ENCODE measurements around the gene NAV3. TPM values are rescaled to one million over a fixed set of nuclear protein-coding genes. Genes with fewer than 3 reads are reported as not detected.
A peak's percentile ranks its signal among the peaks of the same experiment; 100 is the strongest.

Gene NAV3
- total and polyA plus RNA-seq, 2 experiments from 2014 or later, result 4.0 to 12.0 TPM

DNA sequence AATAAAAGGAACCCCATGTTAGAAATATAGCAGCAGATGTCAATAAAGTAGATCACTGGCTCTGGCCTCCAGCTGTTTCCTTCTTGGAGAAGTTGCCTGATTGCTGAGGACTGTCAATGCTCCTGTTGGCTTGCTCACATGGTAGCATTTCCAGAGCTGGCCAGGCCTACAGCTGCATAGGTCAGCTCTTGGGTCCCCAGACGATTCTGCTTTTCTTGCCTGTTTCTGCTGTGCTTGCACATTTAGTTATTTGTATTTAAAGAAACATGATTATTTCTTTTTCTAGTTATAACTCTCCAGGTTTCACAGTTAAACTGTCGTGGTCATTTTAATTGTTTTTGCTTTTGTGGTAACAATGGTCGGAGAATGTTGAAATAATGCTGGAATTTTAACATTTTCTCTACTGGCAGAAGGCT lies 7.2 kb downstream of the NAV3 start:
- Histone ChIP-seq H4K20me1 (replicated peaks; ENCODE audit: insufficient read depth) (no peaks in the 10 kb centered on the region), H3K9me2 (ENCODE audit: insufficient read depth) (no peaks in the 10 kb centered on the region), H3K79me2 (replicated peaks; ENCODE audit: insufficient read depth) (no peaks in the 10 kb centered on the region), H3K27ac (ENCODE audit: low read depth) (no peak overlapping the region), H3K36me3 (ENCODE audit: insufficient read depth) (no peaks in the 10 kb centered on the region), H3F3A (replicated peaks; ENCODE audit: low read depth) (no peaks in the 10 kb centered on the region), H3K4me2 (0 out of 2 replicates have a peak overlapping the region, but pooled peaks have one; percentile 10), H3K4me1 (ENCODE audit: insufficient read depth) (peaks cover 20% of the 10 kb centered on the region), H2AFZ (no peak overlapping the region), H3K4me3 (no peak overlapping the region), H3K27me3 (ENCODE audit: insufficient read depth) (no peaks in the 10 kb centered on the region)
- H3K4me3 Mint-ChIP-seq, result no peak overlapping the region
- no peaks in the 10 kb centered on the region for H3K27me3 Mint-ChIP-seq (ENCODE audit: insufficient read depth, low read depth, poor library complexity)
- peak; percentile 50; the same call in 2 of the 3 replicates for ATAC-seq
- no peaks in the 10 kb centered on the region for H3K36me3 Mint-ChIP-seq (ENCODE audit: low read depth)
- H3K9me3 Mint-ChIP-seq, result no peaks in the 10 kb centered on the region
- no peak overlapping the region for H3K27ac Mint-ChIP-seq
- no peak for DNase-seq (ENCODE audit: low spot score)
- H3K4me1 Mint-ChIP-seq, result peaks cover 15% of the 10 kb centered on the region
- TF ChIP-seq ZNF331 (CRISPR knock-in tag; IDR thresholded peaks at IDR 0.05; ENCODE audit: low read depth) (no peak), STAT1 (IDR thresholded peaks at IDR 0.05; ENCODE audit: unreplicated experiment) (no peak), EZH2 (IDR thresholded peaks at IDR 0.05; ENCODE audit: low read depth, unreplicated experiment) (no peak), ZNF462 (CRISPR knock-in tag; IDR thresholded peaks at IDR 0.05) (peak; percentile 49; the same call in 1 of the 2 replicates)

- H3K4me3 ChIP-seq, result no peak overlapping the region
- no peaks in the 10 kb centered on the region for H3K9me2 ChIP-seq (ENCODE audit: insufficient read depth)
- no peaks in the 10 kb centered on the region for H3K27me3 ChIP-seq (ENCODE audit: insufficient read depth)
- no peaks in the 10 kb centered on the region for H3K36me3 ChIP-seq (ENCODE audit: insufficient read depth)
- DNase-seq (ENCODE audit: low spot score), result no peak
- Mint-ChIP-seq H3K4me1 (peaks cover 14% of the 10 kb centered on the region), H3K9me3 (no peaks in the 10 kb centered on the region), H3K4me3 (no peak overlapping the region), H3K36me3 (ENCODE audit: low read depth) (no peaks in the 10 kb centered on the region), H3K27me3 (ENCODE audit: insufficient read depth, low read depth, poor library complexity) (no peaks in the 10 kb centered on the region), H3K27ac (no peak overlapping the region)
- H3F3A ChIP-seq (replicated peaks; ENCODE audit: low read depth), result no peaks in the 10 kb centered on the region
- H3K4me2 ChIP-seq, result no peak overlapping the region
- no peak overlapping the region for H3K27ac ChIP-seq (ENCODE audit: low read depth)
- ATAC-seq, result no peak
- H2AFZ ChIP-seq, result no peak overlapping the region
- H3K4me1 ChIP-seq (ENCODE audit: insufficient read depth), result peaks cover 15% of the 10 kb centered on the region
- H4K20me1 ChIP-seq (replicated peaks; ENCODE audit: insufficient read depth), result no peaks in the 10 kb centered on the region
- no peaks in the 10 kb centered on the region for H3K79me2 ChIP-seq (replicated peaks; ENCODE audit: insufficient read depth)
- TF ChIP-seq, protein P1, sequence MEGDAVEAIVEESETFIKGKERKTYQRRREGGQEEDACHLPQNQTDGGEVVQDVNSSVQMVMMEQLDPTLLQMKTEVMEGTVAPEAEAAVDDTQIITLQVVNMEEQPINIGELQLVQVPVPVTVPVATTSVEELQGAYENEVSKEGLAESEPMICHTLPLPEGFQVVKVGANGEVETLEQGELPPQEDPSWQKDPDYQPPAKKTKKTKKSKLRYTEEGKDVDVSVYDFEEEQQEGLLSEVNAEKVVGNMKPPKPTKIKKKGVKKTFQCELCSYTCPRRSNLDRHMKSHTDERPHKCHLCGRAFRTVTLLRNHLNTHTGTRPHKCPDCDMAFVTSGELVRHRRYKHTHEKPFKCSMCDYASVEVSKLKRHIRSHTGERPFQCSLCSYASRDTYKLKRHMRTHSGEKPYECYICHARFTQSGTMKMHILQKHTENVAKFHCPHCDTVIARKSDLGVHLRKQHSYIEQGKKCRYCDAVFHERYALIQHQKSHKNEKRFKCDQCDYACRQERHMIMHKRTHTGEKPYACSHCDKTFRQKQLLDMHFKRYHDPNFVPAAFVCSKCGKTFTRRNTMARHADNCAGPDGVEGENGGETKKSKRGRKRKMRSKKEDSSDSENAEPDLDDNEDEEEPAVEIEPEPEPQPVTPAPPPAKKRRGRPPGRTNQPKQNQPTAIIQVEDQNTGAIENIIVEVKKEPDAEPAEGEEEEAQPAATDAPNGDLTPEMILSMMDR (conservative IDR thresholded peaks at IDR 0.05; ENCODE audit: low read depth in 2 of 2), result no peak
- TF ChIP-seq ZNF114 (CRISPR knock-in tag; IDR thresholded peaks at IDR 0.05) (no peak), CREB1 (CRISPR knock-in tag; IDR thresholded peaks at IDR 0.05; ENCODE audit: low read depth) (no peak), POLR2AphosphoS5 (IDR thresholded peaks at IDR 0.05; ENCODE audit: low read depth) (no peak), EZH2phosphoT487 (IDR thresholded peaks at IDR 0.05; ENCODE audit: unreplicated experiment) (no peak), ETS1 (IDR thresholded peaks at IDR 0.05) (no peak), ZNF331 (CRISPR knock-in tag; IDR thresholded peaks at IDR 0.05; ENCODE audit: low read depth) (no peak)
These were observed 10.8 kb downstream of the NAV3 start for GRCh38 chr12:77841521-77841920.
